ENCODE results near the gene SFMBT2. TPM values are rescaled to one million over a fixed set of nuclear protein-coding genes. Genes with fewer than 3 reads are reported as not detected.
"Not testable (repeated sequence)": the region's sequence is repeated elsewhere in the genome, so short reads cannot be mapped to it uniquely, and the experiment has no call there.

SFMBT2 gene
- total RNA-seq, 1 donor from 2014 or later = 7.0 TPM

DNA sequence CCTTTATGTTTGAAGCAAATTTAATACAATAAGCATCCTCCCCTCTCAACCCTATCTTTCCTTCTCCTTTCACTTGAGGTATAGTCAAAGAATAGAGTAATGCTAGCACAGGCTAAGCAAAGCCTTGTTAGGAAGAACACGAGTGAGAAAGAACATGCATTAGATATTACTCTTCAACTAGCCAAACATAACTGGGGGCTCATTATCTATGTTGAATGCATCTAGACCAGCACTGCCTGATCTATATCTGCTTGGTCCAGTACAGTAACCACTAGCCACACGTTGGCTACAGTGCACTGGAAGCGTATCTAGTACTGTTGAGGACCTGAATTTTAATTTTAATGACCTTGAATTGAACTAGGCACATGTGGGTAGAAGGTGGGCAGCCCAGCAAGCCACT lies 21.0 kb downstream of the SFMBT2 start:
- H3K4me3 Mint-ChIP-seq = no peak overlapping the region
- H3K27me3 Mint-ChIP-seq (ENCODE audit: low read depth) = no peaks in the 10 kb centered on the region
- no peaks in the 10 kb centered on the region for H3K9me3 Mint-ChIP-seq
- no peaks in the 10 kb centered on the region for H3K36me3 Mint-ChIP-seq (ENCODE audit: low read depth)
- no peak for DNase-seq (ENCODE audit: low read depth, low spot score)
- H3K4me1 Mint-ChIP-seq = peaks cover 15% of the 10 kb centered on the region
- no peak overlapping the region for H3K27ac Mint-ChIP-seq (ENCODE audit: unreplicated experiment)
- TF ChIP-seq, protein P1, sequence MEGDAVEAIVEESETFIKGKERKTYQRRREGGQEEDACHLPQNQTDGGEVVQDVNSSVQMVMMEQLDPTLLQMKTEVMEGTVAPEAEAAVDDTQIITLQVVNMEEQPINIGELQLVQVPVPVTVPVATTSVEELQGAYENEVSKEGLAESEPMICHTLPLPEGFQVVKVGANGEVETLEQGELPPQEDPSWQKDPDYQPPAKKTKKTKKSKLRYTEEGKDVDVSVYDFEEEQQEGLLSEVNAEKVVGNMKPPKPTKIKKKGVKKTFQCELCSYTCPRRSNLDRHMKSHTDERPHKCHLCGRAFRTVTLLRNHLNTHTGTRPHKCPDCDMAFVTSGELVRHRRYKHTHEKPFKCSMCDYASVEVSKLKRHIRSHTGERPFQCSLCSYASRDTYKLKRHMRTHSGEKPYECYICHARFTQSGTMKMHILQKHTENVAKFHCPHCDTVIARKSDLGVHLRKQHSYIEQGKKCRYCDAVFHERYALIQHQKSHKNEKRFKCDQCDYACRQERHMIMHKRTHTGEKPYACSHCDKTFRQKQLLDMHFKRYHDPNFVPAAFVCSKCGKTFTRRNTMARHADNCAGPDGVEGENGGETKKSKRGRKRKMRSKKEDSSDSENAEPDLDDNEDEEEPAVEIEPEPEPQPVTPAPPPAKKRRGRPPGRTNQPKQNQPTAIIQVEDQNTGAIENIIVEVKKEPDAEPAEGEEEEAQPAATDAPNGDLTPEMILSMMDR (conservative IDR thresholded peaks at IDR 0.05) = no peak

DNA sequence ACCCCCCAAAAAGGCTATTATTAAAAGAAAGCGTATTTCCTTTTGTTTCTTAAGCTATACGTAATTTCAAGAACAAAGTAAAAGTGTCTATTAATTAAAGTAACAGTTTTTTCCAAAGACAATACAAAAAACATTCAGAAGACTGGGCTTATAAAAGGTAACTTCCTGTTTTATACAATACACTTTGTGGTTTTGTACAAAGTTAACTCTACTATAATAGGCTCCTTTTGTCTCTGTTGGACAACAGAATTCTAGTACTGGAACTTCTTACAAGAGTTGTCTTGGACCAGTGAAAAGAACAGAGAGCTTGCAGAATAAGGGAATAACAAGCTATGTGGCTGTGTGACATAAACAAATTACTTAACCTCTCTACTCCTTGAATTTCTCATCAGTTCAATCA lies 21.5 kb downstream of the SFMBT2 start:
- Mint-ChIP-seq H3K4me1 (peaks cover 10% of the 10 kb centered on the region), H3K9me3 (no peaks in the 10 kb centered on the region), H3K4me3 (no peak overlapping the region), H3K27ac (ENCODE audit: unreplicated experiment) (no peak overlapping the region), H3K36me3 (ENCODE audit: low read depth) (no peaks in the 10 kb centered on the region), H3K27me3 (ENCODE audit: low read depth) (no peaks in the 10 kb centered on the region)
- TF ChIP-seq, protein P1 (conservative IDR thresholded peaks at IDR 0.05) = no peak
- DNase-seq (ENCODE audit: low read depth, low spot score) = no peak

DNA sequence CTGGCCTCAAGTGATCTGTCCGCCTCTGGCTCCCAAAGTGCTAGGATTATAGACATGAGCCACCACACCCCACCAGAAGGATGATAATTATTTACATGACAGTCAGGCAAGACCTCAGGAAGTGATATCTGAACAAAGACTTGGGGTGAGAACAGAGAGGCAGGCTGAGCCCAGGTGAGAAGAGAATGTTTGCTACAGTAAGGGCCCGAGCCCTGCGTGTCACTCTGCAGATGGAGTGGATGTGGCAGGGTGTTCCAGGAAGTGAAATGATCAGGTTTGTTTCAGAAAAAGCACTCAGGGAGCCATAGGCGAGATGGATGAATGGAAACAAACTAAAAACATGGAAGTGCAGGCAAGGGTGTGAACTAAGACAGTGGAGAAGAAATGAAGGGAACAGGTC lies 22.2 kb downstream of the SFMBT2 start:
- Mint-ChIP-seq H3K4me1 (peaks cover 10% of the 10 kb centered on the region), H3K9me3 (no peaks in the 10 kb centered on the region), H3K27ac (ENCODE audit: unreplicated experiment) (no peak overlapping the region), H3K36me3 (ENCODE audit: low read depth) (no peaks in the 10 kb centered on the region), H3K4me3 (no peak overlapping the region), H3K27me3 (ENCODE audit: low read depth) (no peaks in the 10 kb centered on the region)
- TF ChIP-seq, protein P1 (conservative IDR thresholded peaks at IDR 0.05) = no peak
- no peak for DNase-seq (ENCODE audit: low read depth, low spot score)

DNA sequence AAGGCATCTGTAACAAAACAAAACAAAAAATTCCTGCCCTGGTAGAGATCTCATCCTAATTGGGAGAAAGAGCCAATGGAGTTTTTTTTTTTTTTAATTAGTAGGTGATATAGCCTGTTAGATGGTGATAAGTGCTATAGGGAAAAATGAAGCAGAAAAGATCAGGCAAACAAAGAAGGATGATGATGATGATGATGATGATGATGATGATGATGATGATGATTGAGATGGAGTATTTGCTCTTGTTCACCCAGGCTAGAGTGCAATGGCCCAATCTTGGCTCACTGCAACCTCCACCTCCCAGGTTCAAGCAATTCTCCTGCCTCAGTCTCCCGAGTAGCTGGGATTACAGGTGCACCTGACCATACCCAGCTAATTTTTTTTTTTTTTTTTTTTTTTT lies 22.7 kb downstream of the SFMBT2 start:
- not testable (repeated sequence) for H3K36me3 Mint-ChIP-seq (ENCODE audit: low read depth); DNase-seq (ENCODE audit: low read depth, low spot score); H3K9me3 Mint-ChIP-seq; H3K27me3 Mint-ChIP-seq (ENCODE audit: low read depth); H3K27ac Mint-ChIP-seq (ENCODE audit: unreplicated experiment); H3K4me3 Mint-ChIP-seq
- H3K4me1 Mint-ChIP-seq = peaks cover 10% of the 10 kb centered on the region

DNA sequence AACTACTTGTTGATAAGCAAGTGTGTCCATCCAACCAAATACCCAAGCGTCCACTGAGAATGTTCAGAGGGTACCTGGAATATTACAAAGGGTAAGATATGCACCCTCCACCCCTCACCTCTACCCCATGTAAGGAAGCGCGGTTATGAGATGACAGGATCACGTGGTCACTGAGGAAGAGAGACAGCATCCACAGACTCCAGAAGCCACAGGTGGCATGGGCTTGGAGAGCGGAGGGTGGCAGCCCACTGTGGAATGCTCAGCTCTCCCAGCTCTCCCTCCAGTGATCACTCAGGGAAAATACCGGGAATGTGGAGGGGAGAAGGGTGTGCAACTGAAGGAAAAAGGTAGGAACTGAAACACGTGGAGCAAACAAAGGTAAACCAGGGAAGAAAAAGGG lies 25.7 kb downstream of the SFMBT2 start:
- H3K27ac Mint-ChIP-seq (ENCODE audit: unreplicated experiment) = no peak overlapping the region
- H3K9me3 Mint-ChIP-seq = no peaks in the 10 kb centered on the region
- H3K27me3 Mint-ChIP-seq (ENCODE audit: low read depth) = no peaks in the 10 kb centered on the region
- TF ChIP-seq, protein P1 (conservative IDR thresholded peaks at IDR 0.05) = no peak
- peaks cover 10% of the 10 kb centered on the region for H3K4me1 Mint-ChIP-seq
- H3K4me3 Mint-ChIP-seq = no peak overlapping the region
- peaks cover 6% of the 10 kb centered on the region for H3K36me3 Mint-ChIP-seq (ENCODE audit: low read depth)
- DNase-seq (ENCODE audit: low read depth, low spot score) = no peak

DNA sequence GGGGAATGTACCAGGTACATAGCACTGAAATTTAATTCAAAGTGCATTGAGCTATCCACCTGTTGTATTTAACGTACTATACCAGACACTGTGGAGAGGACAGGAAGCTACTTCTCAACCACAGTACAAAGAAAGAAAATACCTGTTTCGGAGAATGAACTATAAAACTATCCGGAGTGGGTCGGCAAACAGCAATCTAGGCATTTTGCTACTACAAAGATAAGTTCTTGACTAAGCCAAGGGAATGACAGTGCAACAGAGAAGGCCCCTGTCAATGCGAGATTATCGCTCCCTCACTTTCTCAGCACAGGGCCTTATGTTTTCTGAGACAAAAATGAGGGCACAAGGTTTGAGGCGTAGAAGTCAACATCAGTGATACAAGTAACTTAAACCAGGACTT lies 27.4 kb downstream of the SFMBT2 start:
- Mint-ChIP-seq H3K27me3 (ENCODE audit: low read depth) (no peaks in the 10 kb centered on the region), H3K36me3 (ENCODE audit: low read depth) (peaks cover 9% of the 10 kb centered on the region), H3K4me1 (peaks cover under 1% of the 10 kb centered on the region), H3K27ac (ENCODE audit: unreplicated experiment) (no peak overlapping the region), H3K4me3 (no peak overlapping the region), H3K9me3 (no peaks in the 10 kb centered on the region)
- no peak for DNase-seq (ENCODE audit: low read depth, low spot score)
- TF ChIP-seq, protein P1 (conservative IDR thresholded peaks at IDR 0.05) = no peak
